Lower leg skin (tissue), 4 donors: ENCODE measurements around the gene ERFE. TPM values are rescaled to one million over a fixed set of nuclear protein-coding genes. Genes with fewer than 3 reads are reported as not detected.
A peak's percentile ranks its signal among the peaks of the same experiment; 100 is the strongest.

Experiments
- DNase-seq, 2 donors: peaks; one replicate each; pipeline ENCODE4 v3.0.0-alpha.2; 2019; ENCODE audit warnings: low spot score in 2 of 2
- H3K4me3 ChIP-seq: fragments of 200-600 bp; sonication (generic); 2 replicates; pipeline ENCODE4 v1.5.1; 2017; ENCODE audit warnings: mild to moderate bottlenecking, low read depth; ENCODE audit not compliant: poor library complexity, severe bottlenecking
- CTCF ChIP-seq, 3 donors: fragments of 450-650 bp; IDR thresholded peaks; one replicate each; pipeline ENCODE4 v1.5.1; 2016; ENCODE audit warnings: antibody characterized with exemption in 3 of 3, mild to moderate bottlenecking in 3 of 3, moderate library complexity in 2 of 3
- POLR2A ChIP-seq, 2 donors: fragments of 450-650 bp; IDR thresholded peaks; one replicate each; pipeline ENCODE4 v1.6.1; 2016 to 2017; ENCODE audit warnings: antibody characterized with exemption in 2 of 2, mild to moderate bottlenecking in 1 of 2, moderate library complexity in 1 of 2
- WGBS, 2 donors: methylation state at CpG; one replicate each; pipeline ENCODE4 v1.1.5; 2018; 5-methylcytosine and 5-hydroxymethylcytosine counted together
- intact Hi-C: fragments of 100-400 bp; cut with DNase I; formaldehyde crosslinking; loops from one replicate; pipeline ENCODE4 v1.15.0; 2023; ENCODE audit warnings: low total_unique reads
- total RNA-seq, 4 donors: library from RNA; depleted of rRNA; stranded (reverse); fragments of >200 nt; gene quantifications; one replicate each; pipeline ENCODE4 v1.1.0, GENCODE V29; 2016

The ERFE gene
- total RNA-seq, 4 donors from 2014 or later, result not detected

GRCh38 chr2:238180554-238180953 is 21.8 kb downstream of the ERFE start:
- intact Hi-C loops, result loop anchor here (10.0 kb wide), 1 partner anchor 526 kb away; no protein-coding TSS in a partner anchor
- WGBS, 2 donors, result 79 to 93% methylated on average over 5 of the region's 5 CpGs
- DNase-seq, result peak in 1 of 2 donors; percentile 10

GRCh38 chr2:238182362-238182761 is 23.6 kb downstream of the ERFE start:
- 73 to 78% methylated on average over 6 of the region's 6 CpGs for WGBS, 2 donors
- H3K4me3 ChIP-seq, result no peak overlapping the region
- no peak for TF ChIP-seq POLR2A (IDR thresholded peaks at IDR 0.05)
- TF ChIP-seq CTCF (IDR thresholded peaks at IDR 0.05), result no peak
- no peak for DNase-seq
- intact Hi-C loops, result loop anchor here (10.0 kb wide), 1 partner anchor 528 kb away; no protein-coding TSS in a partner anchor

More at GRCh38 chr2:238180554-238180953, 21.8 kb downstream of the ERFE start:
- no peak overlapping the region for H3K4me3 ChIP-seq
- TF ChIP-seq POLR2A (IDR thresholded peaks at IDR 0.05) (no peak), CTCF (IDR thresholded peaks at IDR 0.05) (no peak)

DNA sequence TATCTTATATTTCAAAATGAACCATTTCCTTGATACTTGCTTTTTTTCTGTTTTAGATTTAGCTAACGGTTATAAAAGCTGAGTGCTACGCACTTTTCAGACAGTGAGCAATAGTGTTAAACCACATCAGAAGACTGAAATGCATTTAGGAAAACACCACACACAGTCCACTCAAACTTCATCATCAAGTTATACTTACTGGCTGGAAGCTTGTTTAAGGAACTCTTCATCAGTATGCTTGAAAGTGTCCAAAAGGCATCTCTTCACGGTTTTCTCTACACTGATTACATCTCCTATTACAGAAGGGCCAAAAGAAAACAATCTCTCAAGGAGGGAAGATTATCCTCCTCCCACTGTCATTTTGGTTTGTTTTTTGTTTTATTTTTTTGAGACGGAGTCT is 25.1 kb downstream of the ERFE start:
- 85 to 86% methylated on average over 4 of the region's 4 CpGs for WGBS, 2 donors
- intact Hi-C loops, result loop anchor here (10.0 kb wide), 1 partner anchor 529 kb away; no protein-coding TSS in a partner anchor
- no peak for TF ChIP-seq CTCF (IDR thresholded peaks at IDR 0.05)
- TF ChIP-seq POLR2A (IDR thresholded peaks at IDR 0.05), result no peak
- H3K4me3 ChIP-seq, result no peak overlapping the region
- DNase-seq, result no peak

- intact Hi-C loops, result loop anchor here (10.0 kb wide), 1 partner anchor 533 kb away; no protein-coding TSS in a partner anchor
- no peak overlapping the region for H3K4me3 ChIP-seq
- no peak for DNase-seq
- 92 to 93% methylated on average over 17 of the region's 17 CpGs for WGBS, 2 donors
- TF ChIP-seq CTCF (IDR thresholded peaks at IDR 0.05) (no peak), POLR2A (IDR thresholded peaks at IDR 0.05) (no peak)
Observed at GRCh38 chr2:238187618-238188548, 29.1 kb downstream of the ERFE start.

DNA sequence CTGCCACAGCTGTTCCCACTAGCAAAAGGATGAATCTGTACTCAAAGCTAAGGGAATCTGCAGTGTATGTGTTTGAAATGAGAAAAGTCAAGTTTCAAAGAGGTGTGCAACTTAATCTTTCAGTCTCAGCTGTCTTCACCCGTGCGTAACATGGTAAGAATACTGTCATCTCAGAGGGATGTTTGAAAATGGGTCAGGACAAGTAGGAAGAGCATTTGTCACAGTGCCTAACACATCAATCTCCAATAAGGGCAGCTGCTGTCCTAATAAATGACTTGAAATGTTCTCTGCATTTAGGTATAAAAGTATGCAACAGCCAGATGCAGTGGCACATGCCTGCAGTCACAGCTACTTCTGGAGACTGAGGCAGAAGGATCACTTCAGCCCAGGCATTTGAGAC is 31.7 kb downstream of the ERFE start:
- intact Hi-C loops, result no loop called here
- TF ChIP-seq CTCF (IDR thresholded peaks at IDR 0.05), result no peak
- no peak for TF ChIP-seq POLR2A (IDR thresholded peaks at IDR 0.05)
- H3K4me3 ChIP-seq, result no peak overlapping the region
- no peak for DNase-seq
- 92 to 93% methylated on average over 2 of the region's 2 CpGs for WGBS, 2 donors
